IMR-90 (cell line): Measurements from ENCODE around the gene TOMM34. TPM values are rescaled to one million over a fixed set of nuclear protein-coding genes. Genes with fewer than 3 reads are reported as not detected.

Experiments used
- ATAC-seq: fragments of 200-7000 bp; cut with Tn5 transposase; 2 replicates; pipeline ENCODE4 v1.9.1; 2020; ENCODE audit warnings: low read depth, mild to moderate bottlenecking, moderate library complexity
- BruUV-seq: library from RNA; stranded (reverse); fragments of 400-500 nt; replicated peaks from 2 replicates; lab custom pipeline; 2021; lab: Mats Ljungman, UMichigan
- CTCF ChIA-PET: fragments of 300-600 bp; formaldehyde crosslinking; extraction: SDS; loops from one replicate; lab custom pipeline; 2021; ENCODE audit warnings: antibody characterized with exemption; lab: Yijun Ruan, JAX
- POLR2A ChIA-PET: fragments of 300-600 bp; sonication (Branson Sonifier 250); formaldehyde crosslinking; loops from one replicate; lab custom pipeline; 2022; ENCODE audit warnings: antibody characterized with exemption; ENCODE audit not compliant: unreplicated experiment; lab: Charles Lee
- DNase-seq: peaks from one replicate; pipeline ENCODE4 v3.0.0; 2013
- H2AFZ ChIP-seq: replicated peaks from 2 replicates; pipeline ENCODE3; 2013; ENCODE audit warnings: low read length, mild to moderate bottlenecking; ENCODE audit not compliant: poor library complexity
- H2AK5ac ChIP-seq: 2 replicates; pipeline ENCODE4 v1.6.1; 2013; ENCODE audit warnings: low read depth, low read length, inconsistent platforms
- H2AK9ac ChIP-seq: replicated peaks from 2 replicates; pipeline ENCODE3; 2013; ENCODE audit warnings: mild to moderate bottlenecking, low read depth, low read length, moderate library complexity; ENCODE audit not compliant: poor library complexity
- H2BK120ac ChIP-seq: 2 replicates; pipeline ENCODE4 v1.6.1; 2013; ENCODE audit warnings: low read depth, low read length, inconsistent platforms
- H2BK15ac ChIP-seq: 3 replicates; pipeline ENCODE4 v1.6.1; 2013; ENCODE audit warnings: low read depth, low read length, inconsistent platforms
- H2BK20ac ChIP-seq: 2 replicates; pipeline ENCODE4 v1.6.1; 2013; ENCODE audit warnings: low read depth, mild to moderate bottlenecking, inconsistent platforms, low read length, moderate library complexity
- H2BK5ac ChIP-seq: 2 replicates; pipeline ENCODE4 v1.6.1; 2013; ENCODE audit warnings: mild to moderate bottlenecking, low read depth, low read length, inconsistent platforms; ENCODE audit not compliant: poor library complexity, severe bottlenecking
- H3K14ac ChIP-seq: replicated peaks from 2 replicates; pipeline ENCODE4 v1.6.1; 2013; ENCODE audit warnings: low read depth, low read length, inconsistent platforms
- H3K18ac ChIP-seq: 2 replicates; pipeline ENCODE4 v1.6.1; 2013; ENCODE audit warnings: low read depth, low read length, control low read depth
- H3K23ac ChIP-seq: 2 replicates; pipeline ENCODE4 v1.6.1; 2013; ENCODE audit warnings: low read depth, low read length, inconsistent platforms
- H3K27ac ChIP-seq: 2 replicates; pipeline ENCODE4 v1.5.1; 2013; ENCODE audit warnings: mild to moderate bottlenecking, control low read depth, low read length; ENCODE audit not compliant: insufficient read depth
- H3K27me3 ChIP-seq: 2 replicates; pipeline ENCODE4 v1.6.1; 2013; ENCODE audit warnings: low read length; ENCODE audit not compliant: control insufficient read depth, insufficient read depth
- H3K36me3 ChIP-seq: 2 replicates; pipeline ENCODE4 v1.6.1; 2013; ENCODE audit warnings: low read length, mixed read lengths; ENCODE audit not compliant: control insufficient read depth, insufficient read depth
- H3K4ac ChIP-seq: 2 replicates; pipeline ENCODE4 v1.6.1; 2013; ENCODE audit warnings: low read depth, low read length, inconsistent platforms
- H3K4me1 ChIP-seq: 2 replicates; pipeline ENCODE4 v1.6.1; 2013; ENCODE audit warnings: low read length, mixed read lengths; ENCODE audit not compliant: control insufficient read depth, insufficient read depth
- H3K4me2 ChIP-seq: 2 replicates; pipeline ENCODE4 v1.6.1; 2013; ENCODE audit warnings: low read depth, mild to moderate bottlenecking, control low read depth, low read length, moderate library complexity
- H3K4me3 ChIP-seq: 2 replicates; pipeline ENCODE4 v1.5.1; 2013; ENCODE audit warnings: low read depth, mild to moderate bottlenecking, control low read depth, low read length, moderate library complexity; ENCODE audit not compliant: insufficient read depth
- H3K56ac ChIP-seq: 2 replicates; pipeline ENCODE4 v1.6.1; 2013; ENCODE audit warnings: low read length, inconsistent platforms; ENCODE audit not compliant: insufficient read depth; ENCODE audit errors: extremely low read depth
- H3K79me1 ChIP-seq, 2 experiments: 2 replicates each; pipeline ENCODE4 v1.6.1; 2013; ENCODE audit warnings: low read length in 2 of 2, inconsistent platforms in 1 of 2, low read depth in 1 of 2
- H3K9ac ChIP-seq: 2 replicates; pipeline ENCODE4 v1.6.1; 2013; ENCODE audit warnings: low read depth, low read length, control low read depth
- H3K9me1 ChIP-seq: 2 replicates; pipeline ENCODE4 v1.6.1; 2013; ENCODE audit warnings: low read length, inconsistent platforms; ENCODE audit not compliant: insufficient read depth
- H3K9me3 ChIP-seq: 2 replicates; pipeline ENCODE4 v1.6.1; 2013; ENCODE audit warnings: low read length; ENCODE audit not compliant: control insufficient read depth, insufficient read depth
- H4K20me1 ChIP-seq: 2 replicates; pipeline ENCODE4 v1.6.1; 2013; ENCODE audit warnings: low read length, inconsistent platforms; ENCODE audit not compliant: insufficient read depth
- H4K5ac ChIP-seq: 2 replicates; pipeline ENCODE4 v1.6.1; 2013; ENCODE audit warnings: mild to moderate bottlenecking, low read depth, low read length, control low read depth
- H4K8ac ChIP-seq, 2 experiments: 2 replicates each; pipeline ENCODE4 v1.6.1; 2013; ENCODE audit warnings: low read depth in 2 of 2, low read length in 2 of 2, control low read depth in 1 of 2, inconsistent platforms in 1 of 2
- H4K91ac ChIP-seq: 2 replicates; pipeline ENCODE4 v1.6.1; 2013; ENCODE audit warnings: low read depth, low read length, inconsistent platforms; ENCODE audit not compliant: insufficient read depth
- CTCF ChIP-seq: conservative IDR thresholded peaks from 2 replicates; pipeline ENCODE4 v1.5.1; 2012; ENCODE audit warnings: mild to moderate bottlenecking, low read depth, low read length, improper control_type of control experiment
- FOS ChIP-seq: fragments of 150-350 bp; IDR thresholded peaks from 2 replicates; pipeline ENCODE4 v1.6.1; 2016; ENCODE audit warnings: low read depth, low read length
- MAFK ChIP-seq: IDR thresholded peaks from 2 replicates; pipeline ENCODE4 v1.6.1; 2012; ENCODE audit warnings: low read depth, low read length, improper control_type of control experiment
- MXI1 ChIP-seq: IDR thresholded peaks from 2 replicates; pipeline ENCODE4 v1.6.1; 2012; ENCODE audit warnings: low read depth, mild to moderate bottlenecking, low read length, moderate library complexity, borderline replicate concordance
- NFE2L2 ChIP-seq: fragments of 150-350 bp; IDR thresholded peaks from 2 replicates; pipeline ENCODE4 v1.6.1; 2016; ENCODE audit warnings: low read depth, mild to moderate bottlenecking, low read length
- SMC3 ChIP-seq: fragments of 150-350 bp; IDR thresholded peaks from 2 replicates; pipeline ENCODE4 v1.6.1; 2016; ENCODE audit warnings: low read depth, mild to moderate bottlenecking, antibody characterized with exemption, low read length, moderate library complexity
- WGBS, 2 experiments: methylation state at CpG; one replicate each; pipeline versions ENCODE4 v1.1.5 to v1.1.7; 2013; ENCODE audit warnings: missing lambda C conversion rate in 2 of 2; ENCODE audit not compliant: insufficient read length in 1 of 2; ENCODE audit errors: extremely low coverage in 2 of 2; 5-methylcytosine and 5-hydroxymethylcytosine counted together
- dilution Hi-C: fragments of 300-500 bp; cut with HindIII; formaldehyde crosslinking; loops from one replicate; pipeline ENCODE4 v1.14.3; 2018; ENCODE audit warnings: low sequenced_read_pairs; ENCODE audit not compliant: unreplicated experiment
- in situ Hi-C: fragments of 300-500 bp; cut with MboI; formaldehyde crosslinking; loops from 3 replicates; pipeline ENCODE4 v1.14.3; 2019; ENCODE audit warnings: low sequenced_read_pairs, inconsistent platforms, mixed read lengths
- intact Hi-C: fragments of 100-400 bp; cut with micrococcal nuclease; formaldehyde crosslinking; loops from 2 replicates; pipeline ENCODE4 v1.10.0; 2022
- polyA plus RNA-seq, 3 experiments: library from polyadenylated mRNA; depleted of rRNA; stranded (reverse); fragments of >200 nt; gene quantifications; 2 replicates each; pipeline ENCODE4 v1.2.3, GENCODE V29; 2012; ENCODE audit warnings: low replicate concordance in 1 of 3
- total RNA-seq: library from RNA; depleted of rRNA; stranded (reverse); fragments of >200 nt; gene quantifications from 2 replicates; pipeline ENCODE4 v1.2.3, GENCODE V29; 2012
- TF ChIP-seq, protein P1 (sequence below): fragments of 150-350 bp; IDR thresholded peaks from 2 replicates; pipeline ENCODE4 v1.6.1; 2017; ENCODE audit warnings: mild to moderate bottlenecking, antibody characterized with exemption, low read length, low read depth

Gene TOMM34
- total and polyA plus RNA-seq, 2 of the 4 experiments (the other 2 are of a cell fraction), result 97.5 to 101 TPM

- Histone ChIP-seq H3K14ac (no peak overlapping the region), H3K23ac (no peak overlapping the region), H2BK120ac (no peak overlapping the region), H3K18ac (no peak overlapping the region), H3K4me2 (no peak overlapping the region), H2BK15ac (no peak overlapping the region), H2BK5ac (no peak overlapping the region), H3K27me3 (no peaks in the 10 kb centered on the region), H3K79me1 (peaks cover 33 to 46% of the 10 kb centered on the region in 2 experiments), H2AK9ac (no peak overlapping the region), H3K9ac (no peak overlapping the region), H2AK5ac (no peak overlapping the region), H3K9me1 (peaks cover 3% of the 10 kb centered on the region; the same call in 1 of the 2 replicates), H3K4me1 (no peaks in the 10 kb centered on the region), H3K36me3 (peaks cover 61% of the 10 kb centered on the region), H4K5ac (no peak overlapping the region), H2AFZ (no peak overlapping the region), H4K8ac (no peak overlapping the region), H3K4ac (no peak overlapping the region), H4K91ac (no peak overlapping the region), H3K9me3 (no peaks in the 10 kb centered on the region), H3K56ac (no peak overlapping the region), H4K20me1 (no peaks in the 10 kb centered on the region), H3K27ac (no peak overlapping the region), H2BK20ac (no peak overlapping the region), H3K4me3 (no peak overlapping the region)
- WGBS, 2 experiments, result 86% methylated on average over 1 of the region's 1 CpG; no CpG with 5 or more reads in 1 of the 2 experiments
- dilution Hi-C loops, result no loop called here
- no peak for DNase-seq
- BruUV-seq, result no TSS peak
- POLR2A ChIA-PET, result no interaction called here
- CTCF ChIA-PET, result no interaction called here
- in situ Hi-C loops, result no loop called here
- intact Hi-C loops, result no loop called here
- no peak for ATAC-seq
- TF ChIP-seq, protein P1, sequence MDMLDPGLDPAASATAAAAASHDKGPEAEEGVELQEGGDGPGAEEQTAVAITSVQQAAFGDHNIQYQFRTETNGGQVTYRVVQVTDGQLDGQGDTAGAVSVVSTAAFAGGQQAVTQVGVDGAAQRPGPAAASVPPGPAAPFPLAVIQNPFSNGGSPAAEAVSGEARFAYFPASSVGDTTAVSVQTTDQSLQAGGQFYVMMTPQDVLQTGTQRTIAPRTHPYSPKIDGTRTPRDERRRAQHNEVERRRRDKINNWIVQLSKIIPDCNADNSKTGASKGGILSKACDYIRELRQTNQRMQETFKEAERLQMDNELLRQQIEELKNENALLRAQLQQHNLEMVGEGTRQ, result no peak
- TF ChIP-seq FOS (no peak), CTCF (no peak), NFE2L2 (no peak), SMC3 (no peak), MAFK (no peak), MXI1 (no peak)
These were observed 7.5 kb downstream of the TOMM34 start for GRCh38 chr20:44952731-44953130.
